NCI-H146 (cell line): ENCODE data around the gene OR10A6.

Experiments
- DNase-seq: peaks from one replicate; lab custom pipeline; 2025; lab: John Stamatoyannopoulos, UW

Gene OR10A6, protein sequence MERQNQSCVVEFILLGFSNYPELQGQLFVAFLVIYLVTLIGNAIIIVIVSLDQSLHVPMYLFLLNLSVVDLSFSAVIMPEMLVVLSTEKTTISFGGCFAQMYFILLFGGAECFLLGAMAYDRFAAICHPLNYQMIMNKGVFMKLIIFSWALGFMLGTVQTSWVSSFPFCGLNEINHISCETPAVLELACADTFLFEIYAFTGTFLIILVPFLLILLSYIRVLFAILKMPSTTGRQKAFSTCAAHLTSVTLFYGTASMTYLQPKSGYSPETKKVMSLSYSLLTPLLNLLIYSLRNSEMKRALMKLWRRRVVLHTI

DNA sequence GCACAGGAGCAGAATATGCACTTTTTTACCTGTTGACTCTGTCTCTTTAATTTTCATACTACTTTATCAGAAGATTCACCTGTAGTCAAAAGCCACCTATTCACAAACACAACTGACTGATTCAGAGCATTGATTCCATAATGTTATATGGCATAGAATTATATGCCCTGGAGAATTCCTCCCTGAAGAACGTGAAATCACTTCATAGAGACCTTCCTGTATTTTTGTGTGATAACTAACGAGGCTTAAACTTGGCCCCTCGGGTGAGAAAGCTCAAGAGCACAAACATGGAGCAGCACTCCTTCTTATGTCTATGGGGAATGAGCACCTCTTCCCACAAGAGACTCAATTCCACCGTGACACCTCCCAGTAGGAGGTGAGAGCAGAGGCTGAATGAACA lies at the start of gene OR10A6:
Gene OR10A6 (minus strand): TSS at position 101 of the 400 bp plus-strand sequence. CDS start 2,606 bp downstream, outside the sequence.
- DNase-seq: no peak

DNA sequence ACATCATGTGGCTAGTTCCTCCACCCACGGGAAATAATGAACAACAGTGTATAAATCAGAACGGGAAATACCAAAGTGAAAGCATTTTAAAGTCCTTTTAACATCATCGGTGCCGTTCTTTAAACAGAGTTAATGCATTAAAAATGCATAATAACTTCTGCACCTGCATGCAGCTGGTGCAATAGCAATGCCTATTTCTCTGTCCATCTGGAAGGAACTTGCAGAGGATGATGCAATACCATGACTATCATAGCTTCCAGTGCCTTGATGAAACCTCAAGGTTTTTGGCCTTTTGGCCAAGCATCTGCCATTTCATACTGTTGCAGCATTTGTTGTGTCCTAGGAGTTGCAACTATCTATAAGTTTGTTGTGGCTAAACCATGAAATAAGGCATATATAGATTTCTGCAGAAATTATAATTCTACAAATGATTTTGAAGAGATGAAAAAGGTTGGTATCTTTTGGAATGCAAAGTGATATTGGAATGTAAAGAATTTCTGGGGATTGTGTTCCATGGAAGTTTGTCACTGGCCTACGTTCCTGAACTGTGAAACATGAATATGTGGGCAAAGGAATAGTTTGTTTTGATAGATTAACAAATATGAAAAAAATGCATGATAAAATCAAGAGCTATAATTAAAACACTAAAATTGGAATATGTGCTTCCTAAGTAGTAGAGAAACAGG lies 46.3 kb upstream of the OR10A6 start:
- no peak for DNase-seq

DNA sequence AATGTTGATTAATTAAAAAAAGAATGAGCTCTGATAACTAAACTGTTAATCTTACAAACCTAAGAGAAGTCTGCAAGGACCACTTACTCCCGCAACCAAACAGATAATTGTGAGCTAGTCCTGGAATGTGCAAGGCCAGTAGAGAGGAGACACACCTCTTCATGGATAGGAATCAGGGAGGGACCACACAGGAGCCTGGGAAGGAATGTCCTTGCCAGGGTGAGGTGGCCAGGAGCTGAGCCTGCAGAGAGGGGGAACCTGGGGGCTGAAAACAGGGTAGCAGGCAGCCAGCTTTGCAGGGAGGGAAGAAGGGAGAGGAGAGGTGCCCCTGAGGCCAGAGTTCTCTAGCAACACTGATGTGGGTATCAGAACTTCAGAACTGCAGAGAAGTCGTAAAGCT lies 43.6 kb upstream of the OR10A6 start:
- DNase-seq: no peak

DNA sequence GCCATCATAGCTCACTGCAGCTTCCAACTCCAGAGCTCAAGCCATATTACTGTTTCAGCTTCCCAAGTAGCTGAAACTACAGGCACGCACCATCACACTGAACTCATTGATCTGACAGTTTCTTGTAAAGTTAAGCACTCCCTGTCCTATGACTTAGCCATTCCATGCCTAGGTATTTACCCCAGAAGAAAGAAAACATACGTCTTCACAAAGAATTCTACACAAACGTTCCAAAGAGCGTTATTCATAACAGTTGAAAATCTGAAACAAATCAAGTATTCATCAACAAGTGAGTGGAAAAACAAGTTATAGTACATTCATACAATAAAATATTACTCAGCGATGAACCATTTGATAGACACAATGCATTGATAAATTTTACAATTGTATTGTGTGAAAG lies 41.9 kb upstream of the OR10A6 start:
- DNase-seq: no peak

DNA sequence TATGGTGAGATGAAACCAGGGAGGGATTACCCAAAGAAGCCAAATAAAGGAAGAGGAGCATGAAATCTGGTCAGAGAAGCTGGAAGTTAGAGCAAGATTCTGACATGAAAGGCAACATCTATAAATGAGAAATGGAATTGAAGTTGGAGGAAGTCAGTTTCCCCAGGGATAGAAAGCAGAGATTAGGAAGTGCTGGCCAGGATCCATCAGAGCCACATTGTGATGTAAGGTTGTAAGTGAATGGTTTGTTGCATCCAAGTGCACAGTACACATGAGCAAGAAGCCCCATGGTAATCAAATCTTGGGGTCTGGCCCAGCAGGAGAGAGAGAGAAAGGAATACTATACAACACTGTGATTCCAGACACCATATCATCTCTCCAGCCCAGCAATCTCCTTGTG lies 40.8 kb upstream of the OR10A6 start:
- no peak for DNase-seq

DNA sequence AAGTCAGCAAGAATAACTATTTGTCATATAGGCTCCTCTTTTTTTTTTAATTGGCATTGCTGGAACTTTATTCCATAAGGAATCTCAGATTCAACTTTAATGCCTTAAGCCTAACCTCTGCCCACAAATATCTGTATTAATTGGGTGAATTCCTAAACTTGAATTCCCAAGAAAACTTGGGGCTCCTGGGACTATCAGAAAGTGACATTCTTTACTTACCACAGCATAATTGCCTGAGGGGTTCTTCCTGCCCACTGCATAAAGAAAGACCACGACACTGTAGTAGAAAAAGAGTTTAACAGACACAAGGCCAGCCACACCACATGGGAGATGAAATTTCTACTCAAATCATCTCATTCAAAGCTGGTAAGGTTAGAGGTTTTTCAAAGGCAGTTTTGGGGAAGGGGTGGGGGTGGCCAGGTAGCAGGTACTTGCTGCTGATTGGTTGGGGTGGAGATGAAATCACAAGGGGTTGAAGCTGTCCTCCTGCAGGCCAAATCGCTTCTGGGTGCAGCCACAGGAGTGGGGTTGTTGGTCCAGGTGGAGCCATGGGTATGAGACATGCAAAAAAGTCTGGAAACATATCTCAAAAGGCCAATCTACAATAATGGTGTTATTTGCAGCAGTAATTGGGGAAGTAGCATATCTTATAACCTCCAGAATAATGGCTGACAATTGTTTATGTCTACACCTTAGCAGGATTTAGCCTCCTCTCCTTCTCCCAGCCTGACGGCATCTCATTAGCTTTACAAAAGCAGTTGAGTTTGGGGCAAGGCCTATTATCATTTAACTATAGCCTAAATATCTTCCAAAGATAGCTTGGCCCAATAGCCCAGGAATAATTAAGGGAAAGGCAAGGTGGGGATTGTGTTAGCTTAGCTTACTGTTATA lies 38.9 kb upstream of the OR10A6 start:
- no peak for DNase-seq

DNA sequence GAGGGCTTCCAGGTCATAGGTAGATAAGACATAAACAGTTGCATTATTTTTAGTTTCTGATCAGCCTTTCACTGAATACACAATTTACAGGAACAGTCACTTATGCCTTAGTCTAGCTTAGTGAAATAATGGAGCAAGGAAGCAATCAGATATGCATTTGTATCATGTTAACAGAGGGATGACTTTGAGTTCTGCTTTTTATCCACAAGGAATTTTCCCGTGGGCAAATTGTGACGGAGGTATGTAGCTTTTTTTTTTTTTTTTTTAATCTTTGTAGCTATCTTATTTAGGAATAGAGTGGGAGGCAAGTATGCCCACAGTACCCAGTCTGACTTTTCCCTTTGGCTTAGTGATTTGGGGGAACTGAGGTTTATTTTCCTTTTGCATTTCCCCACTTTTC lies 37.6 kb upstream of the OR10A6 start:
- DNase-seq: no peak

DNA sequence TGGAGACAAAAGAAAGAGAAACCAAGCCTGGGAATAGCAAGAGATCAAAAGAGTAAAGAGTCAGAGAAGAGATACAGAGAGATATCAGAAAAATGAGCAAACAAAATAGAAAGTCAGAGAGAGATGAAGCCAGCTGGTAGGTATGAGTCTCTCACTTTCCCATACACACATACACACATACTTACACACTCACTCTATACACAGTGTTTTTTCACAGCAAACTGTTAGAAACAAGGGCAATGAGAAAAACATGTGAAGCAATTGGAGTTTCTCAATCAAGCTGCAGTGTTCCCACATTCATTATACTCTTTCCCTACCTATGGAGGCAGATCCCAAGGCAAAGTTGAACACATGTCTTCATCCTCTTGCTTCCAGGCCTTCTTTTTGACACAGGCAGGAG lies 36.8 kb upstream of the OR10A6 start:
- DNase-seq: no peak

DNA sequence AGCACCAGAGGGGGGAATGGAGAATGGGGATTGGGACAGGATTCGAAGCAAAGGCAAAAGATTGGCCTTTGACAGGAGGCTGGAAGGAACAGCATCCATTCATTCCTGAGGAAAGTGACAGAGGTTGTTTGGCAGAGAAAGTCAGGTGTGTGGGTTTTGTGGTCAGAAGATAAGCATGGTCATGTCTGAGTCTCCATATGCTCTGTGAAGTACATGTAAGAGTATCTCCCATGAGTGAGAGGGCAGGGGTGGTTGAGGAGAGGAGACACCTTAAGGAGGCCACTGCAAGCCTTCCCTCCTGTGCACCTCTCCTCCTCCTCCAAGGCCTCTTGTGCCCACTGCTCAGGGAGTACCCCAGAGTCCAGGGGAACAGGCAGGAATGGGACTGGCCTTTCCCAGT lies 36.0 kb upstream of the OR10A6 start:
- no peak for DNase-seq

DNA sequence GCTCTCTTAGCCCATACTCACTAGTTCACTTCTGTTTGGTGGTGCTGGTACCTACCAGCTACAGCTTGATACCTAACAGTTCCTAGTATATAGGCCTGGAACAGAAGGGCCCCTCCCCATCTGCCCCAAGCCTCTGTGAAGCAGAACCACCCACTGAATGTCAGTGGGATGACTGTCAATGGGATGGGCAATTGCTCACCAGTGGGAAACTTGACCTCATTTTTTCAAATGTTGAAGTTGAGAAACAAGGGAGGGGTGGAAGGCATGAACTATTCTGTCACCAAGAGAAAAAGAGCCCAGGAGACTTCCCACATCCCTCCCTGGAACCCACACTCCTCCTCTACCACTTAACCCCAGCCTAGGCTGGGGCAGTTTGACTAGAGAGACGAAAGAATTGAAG lies 34.3 kb upstream of the OR10A6 start, which contains the start of gene NLRP10:
Gene NLRP10 (minus strand): TSS at position 62 of the 400 bp plus-strand sequence. CDS start 1,952 bp downstream, outside the sequence.
- no peak for DNase-seq

DNA sequence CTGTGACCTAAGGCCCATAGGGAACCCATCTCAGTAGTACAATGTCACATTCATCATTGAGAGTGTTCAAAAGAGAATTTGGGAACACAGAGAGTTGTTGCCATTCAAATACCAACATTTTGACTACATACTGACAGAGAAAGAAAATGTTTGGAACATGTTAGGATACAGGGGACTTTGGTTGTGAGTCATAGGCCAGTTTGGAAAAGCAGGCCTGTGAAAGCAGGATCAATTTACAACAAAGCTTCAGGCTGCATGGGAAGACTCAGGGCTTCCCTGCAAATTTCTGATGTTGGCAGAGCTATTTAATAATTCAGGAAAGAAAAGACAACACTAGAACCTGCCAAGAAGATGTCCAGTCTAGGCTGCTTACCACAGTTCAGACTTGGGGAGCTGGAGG lies 33.8 kb upstream of the OR10A6 start:
- no peak for DNase-seq

DNA sequence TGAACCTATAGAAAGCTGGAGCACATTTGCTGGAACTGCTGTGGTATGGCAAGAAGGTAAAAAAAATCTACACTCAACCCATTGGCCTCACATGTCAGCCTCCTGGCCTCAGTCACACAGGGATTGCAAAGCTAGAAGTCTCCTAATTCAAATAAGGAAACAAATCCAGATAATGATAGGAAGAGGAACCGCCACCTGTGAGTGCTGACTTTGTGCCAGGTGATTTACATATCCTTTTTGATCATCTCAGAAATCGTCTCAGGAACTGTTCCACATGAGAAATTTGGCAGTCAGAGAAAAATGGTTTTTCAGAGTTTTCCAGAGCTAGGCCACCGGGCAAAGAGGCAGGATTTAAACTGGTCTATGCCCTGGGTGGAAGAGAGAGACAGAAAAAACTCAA lies 33.2 kb upstream of the OR10A6 start:
- DNase-seq: no peak

DNA sequence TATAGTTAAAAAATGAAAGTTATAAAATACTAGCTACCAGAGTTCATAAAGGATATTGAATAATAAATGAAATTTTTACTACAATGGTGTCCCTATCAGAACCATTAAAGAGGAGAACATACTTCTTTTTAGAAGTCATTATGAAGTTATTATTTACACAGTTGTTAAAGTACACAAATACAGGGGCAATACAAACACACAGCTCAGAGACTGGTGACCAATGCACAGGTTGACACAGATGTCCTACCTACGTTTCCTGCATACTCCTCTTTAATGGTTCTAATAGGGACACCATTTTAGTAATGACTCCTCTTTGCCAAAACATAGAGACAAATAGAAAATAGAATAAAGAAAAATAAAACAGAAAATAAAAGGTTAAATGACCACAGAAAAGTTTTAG lies 24.1 kb upstream of the OR10A6 start:
- DNase-seq: no peak

DNA sequence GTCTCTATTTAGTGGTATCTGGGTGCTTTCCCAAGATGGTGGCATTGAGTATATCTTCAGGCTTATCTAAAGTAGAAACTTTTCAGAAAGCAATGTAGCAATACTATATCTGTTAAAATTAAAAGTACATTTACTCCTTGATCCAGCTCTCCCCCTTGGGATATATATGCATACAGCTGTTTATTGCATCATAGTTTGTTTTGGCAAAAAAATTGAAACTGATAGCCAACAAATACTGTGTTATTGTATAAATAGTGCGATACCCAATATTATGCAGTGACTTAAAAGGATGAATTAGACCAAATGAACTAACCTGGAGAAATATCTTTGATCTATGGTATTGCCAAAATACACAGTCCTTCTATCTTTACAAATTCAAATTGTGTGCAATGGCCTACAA lies 18.9 kb upstream of the OR10A6 start:
- DNase-seq: no peak

DNA sequence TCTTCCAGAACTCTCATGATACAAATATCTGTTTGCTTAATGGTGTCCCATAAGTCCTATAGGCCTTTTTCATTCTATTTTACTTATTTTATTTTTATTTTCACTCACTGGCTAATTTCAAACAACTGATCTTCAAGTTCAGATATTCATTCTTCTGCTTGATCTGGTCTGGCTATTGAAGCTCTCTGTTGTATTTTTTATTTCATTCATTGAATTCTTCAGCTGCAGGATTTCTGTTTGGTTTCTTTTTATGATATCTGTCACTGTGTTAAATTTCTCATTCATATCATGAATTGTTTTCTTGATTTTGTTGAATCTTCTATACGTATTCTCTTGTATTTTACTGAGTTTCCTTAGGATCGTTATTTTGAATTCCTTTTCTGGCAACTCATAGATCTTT lies 13.1 kb upstream of the OR10A6 start:
- no peak for DNase-seq

DNA sequence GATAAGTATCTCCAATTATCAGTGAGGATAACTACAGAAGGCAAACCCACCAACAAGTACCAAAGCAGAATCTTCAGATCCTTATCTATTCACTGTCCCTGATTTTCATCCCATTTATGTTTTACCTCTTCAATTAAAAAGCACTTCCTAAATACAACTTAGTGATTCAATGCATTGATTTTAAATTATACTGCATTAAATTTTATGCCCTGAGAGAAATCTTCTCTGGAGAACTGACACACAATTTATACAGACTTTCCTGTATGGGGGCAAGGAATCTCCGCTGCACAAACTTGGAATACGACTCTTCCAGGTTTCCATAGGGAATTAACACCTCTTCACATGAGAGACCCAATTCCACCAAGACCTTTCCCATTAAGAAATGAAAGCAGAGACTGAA lies 10.5 kb upstream of the OR10A6 start, which contains the start of gene OR10A3:
Gene OR10A3 (minus strand): TSS at position 101 of the 400 bp plus-strand sequence. CDS start 2,188 bp downstream, outside the sequence.
- DNase-seq: no peak

DNA sequence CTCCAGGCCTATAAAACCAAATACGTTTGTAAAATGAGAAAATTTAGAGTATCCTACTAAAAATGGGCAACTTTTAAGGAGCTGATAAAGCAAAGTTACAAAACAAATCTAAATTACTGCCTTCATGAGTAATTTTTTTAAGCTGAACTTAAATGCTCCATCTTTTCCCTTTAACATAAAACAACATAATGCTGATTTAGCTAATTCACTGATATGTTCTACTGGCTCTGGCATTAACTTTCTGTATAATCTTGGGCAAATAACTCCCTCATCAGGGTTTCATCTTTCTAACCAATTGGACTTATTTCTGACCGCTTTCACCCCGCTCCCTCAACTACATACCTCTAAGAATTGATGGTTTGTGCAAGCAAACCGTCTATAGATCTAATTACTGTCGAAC lies 10.1 kb upstream of the OR10A6 start:
- DNase-seq: no peak

DNA sequence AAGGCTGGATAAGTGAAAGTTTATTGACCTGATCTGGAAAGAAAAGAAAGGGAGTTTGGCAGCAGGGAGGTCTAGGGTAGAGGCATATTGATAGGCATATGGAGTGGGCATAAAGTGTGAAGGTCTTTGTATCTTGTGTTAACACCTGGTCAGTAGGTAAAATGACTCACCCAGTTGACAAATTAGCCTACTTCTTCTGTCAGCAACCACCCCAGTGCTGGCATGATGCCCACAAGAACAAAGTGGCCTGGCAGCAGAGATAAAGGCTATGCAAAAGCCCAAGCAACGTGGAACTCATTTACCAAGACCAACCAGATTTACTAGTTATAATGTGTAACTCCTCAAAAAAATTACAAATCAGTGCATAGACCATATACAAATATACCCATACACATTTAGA lies 5.5 kb upstream of the OR10A6 start:
- no peak for DNase-seq

DNA sequence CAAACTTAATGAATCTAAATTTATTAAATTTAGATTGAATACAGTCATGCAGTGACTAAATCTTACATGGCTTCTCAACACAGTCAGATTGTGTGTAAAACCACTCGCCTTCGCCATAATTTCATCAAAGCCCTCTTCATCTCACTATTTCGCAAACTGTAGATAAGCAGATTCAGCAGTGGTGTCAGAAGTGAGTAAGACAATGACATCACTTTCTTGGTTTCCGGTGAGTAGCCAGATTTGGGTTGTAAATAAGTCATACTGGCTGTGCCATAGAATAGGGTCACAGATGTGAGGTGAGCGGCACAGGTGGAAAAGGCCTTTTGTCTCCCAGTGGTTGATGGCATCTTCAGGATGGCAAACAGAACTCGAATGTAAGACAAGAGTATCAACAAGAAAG lies 3.4 kb downstream of the OR10A6 start:
- no peak for DNase-seq

DNA sequence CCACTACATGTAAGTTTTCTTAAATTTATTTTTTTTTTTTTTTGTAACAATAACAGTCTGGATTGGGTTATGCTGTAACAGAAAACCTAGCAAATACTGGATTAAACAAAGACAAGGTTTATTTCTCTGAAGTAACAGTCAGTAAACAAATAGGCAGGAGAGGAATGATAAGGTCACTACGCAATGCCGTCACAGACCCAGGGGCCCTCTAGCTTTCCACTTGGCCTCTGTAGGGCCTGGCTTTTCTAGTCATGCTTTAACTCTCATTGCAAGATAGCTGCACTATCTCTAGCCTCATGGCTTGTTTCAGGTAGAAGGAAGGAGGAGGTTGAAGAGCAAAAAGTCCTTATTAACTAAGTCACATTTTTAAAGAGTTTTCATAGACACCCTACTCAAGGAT lies 6.5 kb downstream of the OR10A6 start:
- DNase-seq: no peak

DNA sequence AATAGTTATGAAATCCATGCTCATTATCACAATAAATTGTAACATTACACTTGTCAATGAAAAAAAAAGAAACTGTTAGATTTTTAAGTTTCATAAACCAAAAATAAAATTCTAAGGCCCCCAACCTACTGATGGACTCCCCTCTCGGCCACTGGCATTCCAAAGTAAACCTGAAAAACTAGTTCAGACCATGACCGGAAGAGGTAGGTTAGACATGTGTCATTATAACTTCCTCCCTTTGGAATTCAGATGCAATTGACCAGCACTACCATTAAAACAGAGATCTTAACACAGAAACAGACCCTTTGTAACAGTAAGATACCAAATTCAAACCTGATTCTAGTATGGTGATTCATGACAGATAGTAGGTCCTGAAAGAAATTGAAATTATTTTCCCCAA lies 12.9 kb downstream of the OR10A6 start:
- no peak for DNase-seq

DNA sequence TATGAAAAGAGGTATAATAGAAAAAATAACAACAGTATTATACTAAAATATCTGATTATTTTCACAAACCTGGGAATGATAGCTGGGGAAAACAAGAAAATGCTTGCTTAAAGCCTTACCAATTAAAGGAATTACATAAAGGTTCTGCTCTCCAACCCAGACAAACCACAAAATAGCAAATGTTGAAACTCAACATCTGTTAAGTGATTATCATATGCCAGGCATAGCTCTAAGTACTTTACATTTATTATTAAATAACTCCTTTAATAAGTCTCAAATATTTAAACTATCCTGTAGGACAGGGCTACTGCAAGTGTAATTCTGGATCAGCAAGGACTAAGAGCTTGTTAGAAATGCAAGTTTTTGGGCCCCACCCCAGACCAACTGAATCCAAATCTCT lies 20.1 kb downstream of the OR10A6 start:
- DNase-seq: no peak
